Neural cell (in vitro differentiated cells): Measurements from ENCODE around the gene AMN1. TPM values are rescaled to one million over a fixed set of nuclear protein-coding genes. Genes with fewer than 3 reads are reported as not detected.

Experiments
- H2AFZ ChIP-seq: fragments of 200-600, 300-800 bp; sonication (generic), shearing (Covaris generic); 2 replicates; pipeline ENCODE4 v1.6.0; 2014; ENCODE audit warnings: low read depth, mild to moderate bottlenecking, antibody characterized with exemption, low read length, moderate library complexity
- H3F3A ChIP-seq: fragments of 200-600 bp; shearing (Covaris generic); 2 replicates; pipeline ENCODE4 v1.6.1; 2016; ENCODE audit warnings: mild to moderate bottlenecking, moderate library complexity, mixed read lengths, antibody characterized with exemption, low read length; ENCODE audit not compliant: insufficient read depth, poor library complexity, severe bottlenecking
- H3K27ac ChIP-seq: fragments of 200-600, 300-800 bp; sonication (generic), shearing (Covaris generic); 2 replicates; pipeline ENCODE4 v1.5.1; 2014; ENCODE audit warnings: mild to moderate bottlenecking, low read length, moderate library complexity
- H3K27me3 ChIP-seq: fragments of 300-800, 200-600 bp; sonication (generic), shearing (Covaris generic); 2 replicates; pipeline ENCODE4 v1.6.0; 2014; ENCODE audit warnings: mild to moderate bottlenecking, low read depth, low read length, moderate library complexity; ENCODE audit not compliant: insufficient read depth
- H3K36me3 ChIP-seq: fragments of 300-800, 200-600 bp; sonication (generic), shearing (Covaris generic); 2 replicates; pipeline ENCODE4 v1.5.1; 2014; ENCODE audit warnings: mild to moderate bottlenecking, antibody characterized with exemption, low read length, moderate library complexity; ENCODE audit not compliant: insufficient read depth
- H3K4me2 ChIP-seq: fragments of 300-800, 200-600 bp; sonication (generic), shearing (Covaris generic); 2 replicates; pipeline ENCODE4 v1.6.0; 2014; ENCODE audit warnings: mild to moderate bottlenecking, low read length
- H3K4me3 ChIP-seq: fragments of 300-800, 200-600 bp; sonication (generic), shearing (Covaris generic); 2 replicates; pipeline ENCODE4 v1.5.1; 2014; ENCODE audit warnings: mild to moderate bottlenecking, low read length, moderate library complexity
- H3K79me2 ChIP-seq: fragments of 200-600 bp; shearing (Covaris generic); replicated peaks from 2 replicates; pipeline ENCODE4 v1.6.0; 2014; ENCODE audit warnings: mild to moderate bottlenecking, low read length, moderate library complexity; ENCODE audit not compliant: insufficient read depth
- H3K9ac ChIP-seq: fragments of 300-800, 200-600 bp; sonication (generic), shearing (Covaris generic); 2 replicates; pipeline ENCODE4 v1.6.1; 2016; ENCODE audit warnings: mild to moderate bottlenecking, low read length, mixed read lengths
- H3K9me2 ChIP-seq: fragments of 200-600 bp; shearing (Covaris generic); 2 replicates; pipeline ENCODE4 v1.6.1; 2016; ENCODE audit warnings: mild to moderate bottlenecking, low read length, mixed read lengths; ENCODE audit not compliant: insufficient read depth
- H3K9me3 ChIP-seq: fragments of 200-600, 300-800 bp; sonication (generic), shearing (Covaris generic); 2 replicates; pipeline ENCODE4 v1.6.1; 2016; ENCODE audit warnings: mild to moderate bottlenecking, mixed run types, low read length, moderate library complexity, mixed read lengths
- H4K20me1 ChIP-seq: fragments of 200-600 bp; shearing (Covaris generic); 2 replicates; pipeline ENCODE4 v1.6.1; 2016; ENCODE audit warnings: mild to moderate bottlenecking, mixed run types; ENCODE audit not compliant: insufficient read depth
- CTCF ChIP-seq: fragments of 450-650 bp; IDR thresholded peaks from 2 replicates; pipeline ENCODE4 v1.5.1; 2014; ENCODE audit warnings: antibody characterized with exemption, mild to moderate bottlenecking, moderate library complexity; ENCODE audit not compliant: poor library complexity, severe bottlenecking
- EP300 ChIP-seq: fragments of 450-650 bp; conservative IDR thresholded peaks from 2 replicates; pipeline ENCODE4 v1.6.1; 2014; ENCODE audit warnings: antibody characterized with exemption, mild to moderate bottlenecking, moderate library complexity; ENCODE audit not compliant: poor library complexity, severe bottlenecking
- EZH2 ChIP-seq: fragments of 200-600, 300-800 bp; shearing (Covaris generic), sonication (generic); IDR thresholded peaks from 2 replicates; pipeline ENCODE4 v1.6.1; 2014; ENCODE audit warnings: antibody characterized with exemption, low read length, borderline replicate concordance, mild to moderate bottlenecking; ENCODE audit not compliant: insufficient read depth, poor library complexity, severe bottlenecking
- MXI1 ChIP-seq: fragments of 450-650 bp; conservative IDR thresholded peaks from 2 replicates; pipeline ENCODE4 v1.6.1; 2014; ENCODE audit warnings: antibody characterized with exemption, mild to moderate bottlenecking; ENCODE audit not compliant: poor library complexity, severe bottlenecking
- POLR2AphosphoS5 ChIP-seq: IDR thresholded peaks from 2 replicates; pipeline ENCODE4 v1.6.1; 2012
- RAD21 ChIP-seq: fragments of 450-650 bp; conservative IDR thresholded peaks from 2 replicates; pipeline ENCODE4 v1.6.1; 2014; ENCODE audit warnings: antibody characterized with exemption, mild to moderate bottlenecking, moderate library complexity
- REST ChIP-seq: IDR thresholded peaks from 2 replicates; pipeline ENCODE4 v1.6.1; 2012; ENCODE audit warnings: borderline replicate concordance
- SMC3 ChIP-seq: fragments of 450-650 bp; conservative IDR thresholded peaks from 2 replicates; pipeline ENCODE4 v1.6.1; 2014; ENCODE audit warnings: antibody characterized with exemption, mild to moderate bottlenecking, moderate library complexity; ENCODE audit not compliant: poor library complexity
- TAF1 ChIP-seq: IDR thresholded peaks from 2 replicates; pipeline ENCODE4 v1.6.1; 2012; ENCODE audit warnings: low read depth
- polyA plus RNA-seq: library from polyadenylated mRNA; depleted of rRNA; stranded (reverse); fragments of >200 nt; gene quantifications from 2 replicates; pipeline ENCODE4 v1.2.3, GENCODE V29; 2014

Gene AMN1
- polyA plus RNA-seq, 1 donor from 2014 or later = 125 TPM

- H3K36me3 ChIP-seq = no peaks in the 10 kb centered on the region
- H3K4me3 ChIP-seq = no peak overlapping the region
- H2AFZ ChIP-seq = no peak overlapping the region
- H3K9me3 ChIP-seq = no peaks in the 10 kb centered on the region
- H3K9ac ChIP-seq = no peak overlapping the region
- no peak overlapping the region for H3K4me2 ChIP-seq
- no peaks in the 10 kb centered on the region for H3F3A ChIP-seq
- no peaks in the 10 kb centered on the region for H4K20me1 ChIP-seq
- TF ChIP-seq MXI1 = no peak
- no peak for TF ChIP-seq SMC3
- no peak overlapping the region for H3K27ac ChIP-seq
- H3K79me2 ChIP-seq = no peaks in the 10 kb centered on the region
- H3K9me2 ChIP-seq = no peaks in the 10 kb centered on the region
- no peaks in the 10 kb centered on the region for H3K27me3 ChIP-seq
These were observed 98.8 kb downstream of the AMN1 start for GRCh38 chr12:31629756-31630732.

GRCh38 chr12:31627456-31628054 lies 101.3 kb downstream of the AMN1 start:
- Histone ChIP-seq H3K36me3 (no peaks in the 10 kb centered on the region), H3K9ac (no peak overlapping the region), H2AFZ (no peak overlapping the region), H3K27me3 (no peaks in the 10 kb centered on the region), H3K9me3 (no peaks in the 10 kb centered on the region), H3K4me3 (no peak overlapping the region), H3K4me2 (no peak overlapping the region), H4K20me1 (no peaks in the 10 kb centered on the region), H3K27ac (no peak overlapping the region), H3K79me2 (no peaks in the 10 kb centered on the region), H3F3A (no peaks in the 10 kb centered on the region), H3K9me2 (no peaks in the 10 kb centered on the region)
- TF ChIP-seq EP300 (no peak), POLR2AphosphoS5 (no peak), REST (no peak), TAF1 (no peak), EZH2 (no peak), SMC3 (no peak), MXI1 (no peak), RAD21 (no peak), CTCF (no peak)
